ENCODE measurements around the gene CYB5D1. TPM values are rescaled to one million over a fixed set of nuclear protein-coding genes. Genes with fewer than 3 reads are reported as not detected.
A peak's percentile ranks its signal among the peaks of the same experiment; 100 is the strongest.

CYB5D1 gene
- total RNA-seq, 2 experiments from 2014 or later: 13.5 to 16.2 TPM

DNA sequence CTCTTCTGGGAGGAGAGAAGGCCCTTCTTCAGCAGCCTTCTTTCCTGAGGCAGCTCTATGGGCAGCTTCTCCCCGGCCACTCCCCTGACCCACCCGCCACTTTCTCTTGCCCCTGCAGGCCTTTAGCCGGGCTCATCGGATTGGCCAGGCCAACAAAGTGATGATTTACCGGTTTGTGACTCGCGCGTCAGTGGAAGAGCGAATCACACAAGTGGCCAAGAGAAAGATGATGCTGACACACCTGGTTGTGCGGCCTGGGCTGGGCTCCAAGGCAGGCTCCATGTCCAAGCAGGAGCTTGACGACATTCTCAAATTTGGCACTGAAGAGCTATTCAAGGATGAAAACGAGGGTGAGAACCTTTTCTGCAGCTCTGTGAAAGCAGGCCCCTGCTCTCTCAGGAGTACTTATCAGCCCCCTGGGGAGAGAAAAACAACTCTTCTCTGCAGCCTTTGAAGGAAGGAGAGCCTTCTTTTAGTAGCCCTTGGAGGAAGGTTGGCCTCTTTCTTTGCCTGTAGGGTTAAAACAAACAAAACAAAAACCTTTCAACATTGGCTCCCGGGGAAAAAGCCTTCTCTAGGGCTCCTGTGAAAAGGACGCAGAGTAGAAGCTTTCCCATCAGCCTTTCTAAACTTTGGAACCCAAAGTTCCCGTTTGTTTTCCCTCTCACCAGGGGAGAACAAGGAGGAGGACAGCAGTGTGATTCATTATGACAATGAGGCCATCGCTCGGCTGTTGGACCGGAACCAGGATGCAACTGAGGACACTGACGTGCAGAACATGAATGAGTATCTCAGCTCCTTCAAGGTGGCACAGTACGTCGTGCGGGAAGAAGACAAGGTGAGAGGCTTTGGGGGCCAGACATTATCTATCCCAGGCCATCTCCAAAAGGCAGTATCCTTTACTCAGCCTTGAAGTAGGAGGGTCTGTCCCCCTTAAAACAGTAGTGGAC is 45.6 kb downstream of the CYB5D1 start:
- no peak for DNase-seq
- no peak for ATAC-seq
- no peak overlapping the region for H3K4me3 Mint-ChIP-seq
- no peaks in the 10 kb centered on the region for H3K4me1 Mint-ChIP-seq (ENCODE audit: low read depth)
- intact Hi-C loops (cut with micrococcal nuclease): no loop called here
- H3K27me3 Mint-ChIP-seq: no peaks in the 10 kb centered on the region
- peaks cover 52% of the 10 kb centered on the region for H3K36me3 Mint-ChIP-seq (ENCODE audit: low read depth)
- TF ChIP-seq, protein P1, sequence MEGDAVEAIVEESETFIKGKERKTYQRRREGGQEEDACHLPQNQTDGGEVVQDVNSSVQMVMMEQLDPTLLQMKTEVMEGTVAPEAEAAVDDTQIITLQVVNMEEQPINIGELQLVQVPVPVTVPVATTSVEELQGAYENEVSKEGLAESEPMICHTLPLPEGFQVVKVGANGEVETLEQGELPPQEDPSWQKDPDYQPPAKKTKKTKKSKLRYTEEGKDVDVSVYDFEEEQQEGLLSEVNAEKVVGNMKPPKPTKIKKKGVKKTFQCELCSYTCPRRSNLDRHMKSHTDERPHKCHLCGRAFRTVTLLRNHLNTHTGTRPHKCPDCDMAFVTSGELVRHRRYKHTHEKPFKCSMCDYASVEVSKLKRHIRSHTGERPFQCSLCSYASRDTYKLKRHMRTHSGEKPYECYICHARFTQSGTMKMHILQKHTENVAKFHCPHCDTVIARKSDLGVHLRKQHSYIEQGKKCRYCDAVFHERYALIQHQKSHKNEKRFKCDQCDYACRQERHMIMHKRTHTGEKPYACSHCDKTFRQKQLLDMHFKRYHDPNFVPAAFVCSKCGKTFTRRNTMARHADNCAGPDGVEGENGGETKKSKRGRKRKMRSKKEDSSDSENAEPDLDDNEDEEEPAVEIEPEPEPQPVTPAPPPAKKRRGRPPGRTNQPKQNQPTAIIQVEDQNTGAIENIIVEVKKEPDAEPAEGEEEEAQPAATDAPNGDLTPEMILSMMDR (IDR thresholded peaks at IDR 0.05): no peak
- H3K27ac Mint-ChIP-seq: no peak overlapping the region
- ChIA-PET POLR2A (interaction anchor here (0.7 to 2.0 kb wide), 3 partner anchors 12 to 112 kb away, joined by 3 to 5 read pairs (median 4); partner anchors contain the start of gene RNF227), CTCF (interaction anchor here (1.1 to 3.1 kb wide), 4 partner anchors 9 to 160 kb away, joined by 3 to 10 read pairs (median 6); no protein-coding TSS in a partner anchor)
- H3K9me3 Mint-ChIP-seq: no peaks in the 10 kb centered on the region

DNA sequence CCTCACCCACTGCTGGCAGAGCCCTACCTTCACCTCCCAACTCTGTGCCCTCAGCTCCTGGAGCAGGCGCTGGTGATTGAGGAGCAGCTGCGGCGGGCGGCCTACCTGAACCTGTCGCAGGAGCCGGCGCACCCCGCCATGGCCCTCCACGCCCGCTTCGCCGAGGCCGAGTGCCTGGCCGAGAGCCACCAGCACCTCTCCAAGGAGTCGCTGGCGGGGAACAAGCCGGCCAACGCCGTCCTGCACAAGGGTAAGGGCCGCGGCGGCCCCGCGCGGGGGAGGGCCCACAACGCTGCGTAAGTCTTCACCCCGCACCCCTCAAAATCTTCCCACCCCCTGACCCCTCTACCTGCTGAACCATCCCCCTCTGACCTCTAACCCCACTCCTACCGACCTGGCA is 51.3 kb downstream of the CYB5D1 start:
- no peak overlapping the region for H3K4me3 Mint-ChIP-seq
- intact Hi-C loops (cut with micrococcal nuclease): no loop called here
- no peak overlapping the region for H3K27ac Mint-ChIP-seq
- H3K36me3 Mint-ChIP-seq (ENCODE audit: low read depth): peaks cover 48% of the 10 kb centered on the region
- ATAC-seq (no peak), DNase-seq (no peak)
- TF ChIP-seq, protein P1 (IDR thresholded peaks at IDR 0.05): no peak
- H3K27me3 Mint-ChIP-seq: no peaks in the 10 kb centered on the region
- ChIA-PET POLR2A (interaction anchor here (1.0 to 1.2 kb wide), 2 partner anchors 8 to 46 kb away, joined by 3 read pairs; no protein-coding TSS in a partner anchor), CTCF (interaction anchor here (1.0 kb wide), 1 partner anchor 80 kb away, joined by 3 read pairs; no protein-coding TSS in a partner anchor)
- H3K4me1 Mint-ChIP-seq (ENCODE audit: low read depth): peaks cover 8% of the 10 kb centered on the region
- no peaks in the 10 kb centered on the region for H3K9me3 Mint-ChIP-seq

DNA sequence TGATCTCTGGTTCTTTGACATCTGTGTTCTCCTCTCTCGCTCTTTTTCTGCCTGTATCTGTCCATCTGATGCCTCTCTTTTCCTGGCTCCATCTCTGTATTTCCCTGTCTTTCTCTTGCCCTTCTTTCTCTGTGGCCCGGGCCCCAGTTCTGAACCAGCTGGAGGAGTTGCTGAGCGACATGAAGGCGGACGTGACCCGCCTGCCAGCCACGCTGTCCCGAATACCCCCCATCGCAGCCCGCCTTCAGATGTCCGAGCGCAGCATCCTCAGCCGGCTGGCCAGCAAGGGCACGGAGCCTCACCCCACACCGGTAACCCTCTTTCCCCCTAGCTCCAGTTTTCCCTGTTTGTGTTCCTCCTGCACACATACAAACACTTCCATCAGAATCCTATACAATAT is 52.5 kb downstream of the CYB5D1 start:
- ChIA-PET CTCF (interaction anchor here (11.2 kb wide), 1 partner anchor 78 kb away, joined by 214 read pairs; no protein-coding TSS in a partner anchor), POLR2A (interaction anchor here (0.6 to 0.7 kb wide), 2 partner anchors 17 to 278 kb away, joined by 3 read pairs; no protein-coding TSS in a partner anchor)
- Mint-ChIP-seq H3K9me3 (no peaks in the 10 kb centered on the region), H3K4me3 (no peak overlapping the region), H3K27me3 (no peaks in the 10 kb centered on the region), H3K27ac (peak overlapping the region; percentile 1), H3K36me3 (ENCODE audit: low read depth) (peaks cover 42% of the 10 kb centered on the region), H3K4me1 (ENCODE audit: low read depth) (peaks cover 12% of the 10 kb centered on the region)
- ATAC-seq (no peak), DNase-seq (no peak)
- TF ChIP-seq, protein P1 (IDR thresholded peaks at IDR 0.05): no peak
- intact Hi-C loops (cut with micrococcal nuclease): loop anchor here (5.0 kb wide), 1 partner anchor 147 kb away; no protein-coding TSS in a partner anchor

DNA sequence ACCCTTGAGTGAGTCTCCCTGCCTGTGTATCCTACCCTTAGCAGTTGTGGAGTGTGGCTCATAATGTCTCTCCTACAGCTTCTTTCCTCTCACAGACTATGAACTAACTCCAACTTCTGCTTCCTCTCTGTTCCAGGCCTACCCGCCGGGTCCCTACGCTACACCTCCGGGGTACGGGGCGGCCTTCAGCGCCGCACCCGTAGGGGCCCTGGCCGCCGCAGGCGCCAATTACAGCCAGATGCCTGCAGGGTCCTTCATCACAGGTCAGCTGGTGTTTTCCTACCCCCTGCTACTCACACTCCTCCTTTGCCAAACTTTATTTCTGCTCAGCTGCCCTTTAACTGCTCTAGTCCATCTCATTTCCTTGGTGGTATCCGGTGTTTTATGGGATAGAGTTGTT is 52.9 kb downstream of the CYB5D1 start:
- peak overlapping the region; percentile 14 for H3K27ac Mint-ChIP-seq
- POLR2A ChIA-PET: interaction anchor here (0.7 kb wide), 1 partner anchor 18 kb away, joined by 3 read pairs; no protein-coding TSS in a partner anchor
- intact Hi-C loops (cut with micrococcal nuclease): loop anchor here (5.0 kb wide), 1 partner anchor 147 kb away; no protein-coding TSS in a partner anchor

More for the DNA sequence above, 52.9 kb downstream of the CYB5D1 start:
- CTCF ChIA-PET: interaction anchor here (1.2 to 11.2 kb wide), 3 partner anchors 25 to 167 kb away, joined by 3 to 214 read pairs (median 6); no protein-coding TSS in a partner anchor
- Mint-ChIP-seq H3K9me3 (no peaks in the 10 kb centered on the region), H3K4me3 (no peak overlapping the region), H3K4me1 (ENCODE audit: low read depth) (peaks cover 12% of the 10 kb centered on the region), H3K27me3 (no peaks in the 10 kb centered on the region), H3K36me3 (ENCODE audit: low read depth) (peaks cover 39% of the 10 kb centered on the region)
- DNase-seq (no peak), ATAC-seq (no peak)
- TF ChIP-seq, protein P1 (IDR thresholded peaks at IDR 0.05): no peak
